Mucosa of rectum (tissue), 2 donors: ENCODE data around the gene CDKAL1.
"Not testable (repeated sequence)": the region's sequence is repeated elsewhere in the genome, so short reads cannot be mapped to it uniquely, and the experiment has no call there.

Experiments used
- H3K27ac ChIP-seq, 2 donors: one replicate each; pipeline ENCODE4 v1.7.0; 2013; ENCODE audit warnings: inconsistent platforms in 2 of 2, low read depth in 2 of 2, low read length in 2 of 2
- H3K27me3 ChIP-seq, 2 donors: one replicate each; pipeline ENCODE4 v1.7.0; 2013; ENCODE audit warnings: low read length in 2 of 2; ENCODE audit not compliant: control insufficient read depth in 2 of 2, insufficient read depth in 2 of 2
- H3K36me3 ChIP-seq, 2 donors: one replicate each; pipeline ENCODE4 v1.7.0; 2013; ENCODE audit warnings: low read length in 2 of 2; ENCODE audit not compliant: control insufficient read depth in 2 of 2, insufficient read depth in 2 of 2
- H3K4me1 ChIP-seq, 2 donors: one replicate each; pipeline ENCODE4 v1.7.0; 2013; ENCODE audit warnings: low read length in 2 of 2, mild to moderate bottlenecking in 1 of 2; ENCODE audit not compliant: control insufficient read depth in 2 of 2, insufficient read depth in 2 of 2
- H3K4me3 ChIP-seq, 2 donors: one replicate each; pipeline ENCODE4 v1.7.0; 2013; ENCODE audit warnings: low read length in 2 of 2
- H3K9ac ChIP-seq, 2 donors: one replicate each; pipeline ENCODE4 v1.7.0; 2013; ENCODE audit warnings: low read length in 2 of 2, low read depth in 1 of 2, mild to moderate bottlenecking in 1 of 2
- H3K9me3 ChIP-seq, 2 donors: one replicate each; pipeline ENCODE4 v1.7.0; 2013; ENCODE audit warnings: low read length in 2 of 2; ENCODE audit not compliant: control insufficient read depth in 2 of 2
- donor health status: healthy.
- donor health status: Normal muscosa, but diverticular disease.

Gene CDKAL1

GRCh38 chr6:21195301-21195700 is 661.0 kb downstream of the CDKAL1 start:
- H3K9me3 ChIP-seq, H3K27ac ChIP-seq, H3K4me1 ChIP-seq, H3K36me3 ChIP-seq, H3K4me3 ChIP-seq, H3K9ac ChIP-seq, H3K27me3 ChIP-seq: not testable (repeated sequence)

GRCh38 chr6:21198032-21198640 is 663.9 kb downstream of the CDKAL1 start:
- Histone ChIP-seq H3K4me3 (no peak overlapping the region), H3K36me3 (no peaks in the 10 kb centered on the region), H3K27ac (no peak overlapping the region), H3K9me3 (no peaks in the 10 kb centered on the region), H3K4me1 (no peaks in the 10 kb centered on the region), H3K27me3 (no peaks in the 10 kb centered on the region), H3K9ac (no peak overlapping the region)

GRCh38 chr6:21199262-21199661 is 665.0 kb downstream of the CDKAL1 start:
- H3K9me3 ChIP-seq: no peaks in the 10 kb centered on the region
- no peaks in the 10 kb centered on the region for H3K36me3 ChIP-seq
- no peak overlapping the region for H3K4me3 ChIP-seq
- H3K4me1 ChIP-seq: no peaks in the 10 kb centered on the region
- no peak overlapping the region for H3K27ac ChIP-seq
- no peaks in the 10 kb centered on the region for H3K27me3 ChIP-seq
- H3K9ac ChIP-seq: no peak overlapping the region

GRCh38 chr6:21200134-21200870 is 666.0 kb downstream of the CDKAL1 start:
- Histone ChIP-seq H3K9me3 (no peaks in the 10 kb centered on the region), H3K9ac (no peak overlapping the region), H3K4me1 (no peaks in the 10 kb centered on the region), H3K27ac (no peak overlapping the region), H3K27me3 (no peaks in the 10 kb centered on the region), H3K36me3 (no peaks in the 10 kb centered on the region), H3K4me3 (no peak overlapping the region)

- H3K36me3 ChIP-seq: no peaks in the 10 kb centered on the region
- no peak overlapping the region for H3K27ac ChIP-seq
- no peak overlapping the region for H3K9ac ChIP-seq
- H3K4me1 ChIP-seq: no peaks in the 10 kb centered on the region
- H3K9me3 ChIP-seq: no peaks in the 10 kb centered on the region
- no peak overlapping the region for H3K4me3 ChIP-seq
- H3K27me3 ChIP-seq: no peaks in the 10 kb centered on the region
These were observed 666.9 kb downstream of the CDKAL1 start for GRCh38 chr6:21201187-21201586.

- no peaks in the 10 kb centered on the region for H3K27me3 ChIP-seq
These were observed 667.5 kb downstream of the CDKAL1 start for GRCh38 chr6:21201637-21202350.

GRCh38 chr6:21202521-21202920 is 668.3 kb downstream of the CDKAL1 start:
- Histone ChIP-seq H3K27ac (no peak overlapping the region), H3K9ac (no peak overlapping the region), H3K4me1 (no peaks in the 10 kb centered on the region), H3K9me3 (no peaks in the 10 kb centered on the region), H3K4me3 (no peak overlapping the region), H3K36me3 (no peaks in the 10 kb centered on the region), H3K27me3 (no peaks in the 10 kb centered on the region)

More at GRCh38 chr6:21201637-21202350, 667.5 kb downstream of the CDKAL1 start:
- Histone ChIP-seq H3K9ac (no peak overlapping the region), H3K9me3 (no peaks in the 10 kb centered on the region), H3K27ac (no peak overlapping the region), H3K36me3 (no peaks in the 10 kb centered on the region), H3K4me1 (no peaks in the 10 kb centered on the region), H3K4me3 (no peak overlapping the region)

GRCh38 chr6:21204951-21205350 is 670.7 kb downstream of the CDKAL1 start:
- Histone ChIP-seq H3K36me3 (no peaks in the 10 kb centered on the region), H3K4me1 (no peaks in the 10 kb centered on the region), H3K27ac (no peak overlapping the region), H3K9me3 (no peaks in the 10 kb centered on the region), H3K27me3 (no peaks in the 10 kb centered on the region), H3K4me3 (no peak overlapping the region), H3K9ac (no peak overlapping the region)

- H3K9me3 ChIP-seq: no peaks in the 10 kb centered on the region
- no peaks in the 10 kb centered on the region for H3K27me3 ChIP-seq
- H3K4me3 ChIP-seq: no peak overlapping the region
- H3K36me3 ChIP-seq: no peaks in the 10 kb centered on the region
- no peak overlapping the region for H3K9ac ChIP-seq
- H3K4me1 ChIP-seq: no peaks in the 10 kb centered on the region
- H3K27ac ChIP-seq: no peak overlapping the region
These were observed 674.0 kb downstream of the CDKAL1 start for GRCh38 chr6:21208081-21208795.

GRCh38 chr6:21208796-21209186 is 674.5 kb downstream of the CDKAL1 start:
- H3K36me3 ChIP-seq: no peaks in the 10 kb centered on the region

More at GRCh38 chr6:21208796-21209186, 674.5 kb downstream of the CDKAL1 start:
- H3K9me3 ChIP-seq: no peaks in the 10 kb centered on the region
- no peaks in the 10 kb centered on the region for H3K4me1 ChIP-seq
- no peaks in the 10 kb centered on the region for H3K27me3 ChIP-seq
- no peak overlapping the region for H3K27ac ChIP-seq
- no peak overlapping the region for H3K4me3 ChIP-seq
- no peak overlapping the region for H3K9ac ChIP-seq
